MV-4-11 (cell line): ENCODE results near the gene HJV.

ENCODE experiments used
- DNase-seq: peaks from one replicate; lab custom pipeline; 2025; lab: John Stamatoyannopoulos, UW

HJV gene

GRCh38 chr1:145993618-145994390 is 27.7 kb downstream of the HJV start:
- no peak for DNase-seq

- DNase-seq, result no peak
These were observed 28.4 kb downstream of the HJV start for GRCh38 chr1:145992958-145993617.

DNA sequence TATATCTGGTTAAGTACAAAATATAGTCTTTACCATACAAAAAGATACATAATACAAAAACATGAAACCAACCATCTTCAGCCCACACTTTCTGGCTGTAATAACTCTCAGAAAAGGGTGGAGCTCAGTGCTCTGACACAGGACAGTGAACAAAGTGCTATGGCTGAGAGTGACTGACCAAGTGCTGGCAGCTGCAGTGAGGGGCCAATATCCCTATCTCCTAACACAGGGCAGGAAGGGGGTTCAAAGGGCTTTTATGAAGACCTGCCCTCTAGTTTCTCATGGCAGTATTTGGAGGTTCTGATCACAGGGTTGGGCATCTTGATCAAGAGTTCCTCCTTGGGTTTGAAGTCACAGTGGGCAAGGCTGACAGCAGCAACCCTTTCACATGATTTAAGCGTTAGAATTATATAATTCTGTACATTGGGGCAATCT is 29.0 kb downstream of the HJV start:
- no peak for DNase-seq

- peak; percentile 32 for DNase-seq
These were observed 29.7 kb downstream of the HJV start for GRCh38 chr1:145991735-145992412.

- DNase-seq, result no peak
These were observed 31.2 kb downstream of the HJV start for GRCh38 chr1:145990249-145990855.

DNA sequence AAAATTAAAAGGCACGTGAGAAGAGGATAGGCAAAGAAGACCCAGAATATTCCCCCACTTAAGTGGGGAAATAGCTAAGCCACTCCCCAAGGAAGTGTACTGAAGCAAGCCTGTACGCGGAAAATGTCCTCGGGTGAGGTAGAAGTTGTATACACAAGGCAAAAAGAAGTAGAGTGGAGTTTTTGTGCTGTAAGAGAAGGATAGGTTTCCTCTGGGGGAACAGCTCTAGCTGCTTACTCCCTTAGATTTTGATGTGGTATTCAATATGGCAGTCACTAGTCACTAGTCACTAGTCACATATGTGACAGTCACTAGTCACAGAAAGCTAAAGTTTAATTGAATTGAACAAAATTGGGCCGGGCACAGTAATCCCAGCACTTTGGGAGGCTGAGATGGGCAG is 32.8 kb downstream of the HJV start:
- no peak for DNase-seq

- no peak for DNase-seq
These were observed 33.6 kb downstream of the HJV start for GRCh38 chr1:145987926-145988325.

GRCh38 chr1:145986551-145986950 is 35.0 kb downstream of the HJV start:
- DNase-seq, result no peak

GRCh38 chr1:145985502-145986439 is 35.8 kb downstream of the HJV start:
- peak; percentile 90 for DNase-seq

DNA sequence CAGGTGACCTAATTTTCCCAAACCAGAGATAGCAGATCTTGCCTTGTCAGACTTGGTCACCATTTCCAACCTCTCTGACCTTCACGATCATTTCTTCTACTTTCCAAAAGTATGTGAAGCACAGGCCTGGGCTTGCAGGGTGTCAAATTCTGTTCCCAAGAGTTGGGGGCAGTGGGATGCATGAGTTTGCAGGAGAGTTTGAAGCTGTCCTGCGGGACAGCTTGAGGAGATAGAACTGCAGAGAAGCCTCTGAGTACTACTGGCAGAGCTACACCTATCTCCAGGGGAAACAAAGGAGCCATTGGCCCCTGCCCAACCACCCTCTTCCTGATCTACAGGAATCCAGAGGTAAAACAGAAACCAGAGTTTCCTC is 36.4 kb downstream of the HJV start:
- no peak for DNase-seq

GRCh38 chr1:145983960-145984830 is 37.3 kb downstream of the HJV start:
- no peak for DNase-seq

DNA sequence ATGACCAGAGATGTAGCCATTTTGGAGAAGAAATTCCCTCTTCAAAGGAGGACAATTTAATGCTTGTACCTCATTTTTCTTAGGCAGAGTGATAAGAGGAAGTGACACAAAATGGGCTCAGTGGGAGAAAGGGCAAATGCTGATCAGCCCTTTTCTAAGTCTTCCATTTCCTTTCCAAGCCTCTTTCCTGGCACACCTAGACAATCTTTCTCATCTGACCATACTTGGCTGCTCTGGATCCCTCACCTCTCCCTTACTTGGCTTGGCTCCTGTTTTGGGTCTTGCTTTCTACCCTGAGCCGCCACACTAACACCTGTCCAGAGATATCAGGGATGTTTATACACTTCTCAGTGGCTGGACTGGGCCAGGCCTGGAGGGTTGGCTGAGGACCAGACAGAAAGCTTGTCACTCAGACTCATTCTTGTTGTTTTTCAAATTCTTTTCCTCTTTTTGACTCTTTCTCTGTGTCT is 38.3 kb downstream of the HJV start:
- DNase-seq, result peak; percentile 31

- no peak for DNase-seq
These were observed 39.4 kb downstream of the HJV start for GRCh38 chr1:145982010-145982723.

DNA sequence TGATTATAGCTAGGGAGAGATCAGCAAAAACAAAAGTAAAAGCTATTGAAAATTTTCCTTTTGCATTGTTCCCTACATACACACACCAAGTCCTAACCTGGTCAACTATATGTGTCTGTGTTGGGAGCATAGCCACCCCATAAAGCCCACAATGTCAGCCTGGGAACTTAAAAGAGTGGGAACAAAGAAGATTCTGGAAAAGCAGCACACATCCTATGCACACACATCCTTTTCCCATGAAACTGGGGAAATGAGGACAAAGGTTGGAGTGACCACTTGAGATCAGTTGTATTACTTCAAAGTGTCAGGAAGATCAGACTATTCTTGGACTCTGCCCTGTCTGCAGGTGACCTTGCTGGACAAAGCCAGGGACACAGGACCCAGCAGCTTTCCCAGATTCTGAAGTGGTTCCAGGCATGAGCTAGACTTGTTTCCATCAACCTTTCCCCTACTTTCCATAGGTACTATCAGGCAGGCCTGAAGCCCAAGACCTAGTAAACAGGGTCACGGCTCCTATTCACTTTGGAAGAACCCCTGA is 41.0 kb downstream of the HJV start:
- DNase-seq, result no peak

DNA sequence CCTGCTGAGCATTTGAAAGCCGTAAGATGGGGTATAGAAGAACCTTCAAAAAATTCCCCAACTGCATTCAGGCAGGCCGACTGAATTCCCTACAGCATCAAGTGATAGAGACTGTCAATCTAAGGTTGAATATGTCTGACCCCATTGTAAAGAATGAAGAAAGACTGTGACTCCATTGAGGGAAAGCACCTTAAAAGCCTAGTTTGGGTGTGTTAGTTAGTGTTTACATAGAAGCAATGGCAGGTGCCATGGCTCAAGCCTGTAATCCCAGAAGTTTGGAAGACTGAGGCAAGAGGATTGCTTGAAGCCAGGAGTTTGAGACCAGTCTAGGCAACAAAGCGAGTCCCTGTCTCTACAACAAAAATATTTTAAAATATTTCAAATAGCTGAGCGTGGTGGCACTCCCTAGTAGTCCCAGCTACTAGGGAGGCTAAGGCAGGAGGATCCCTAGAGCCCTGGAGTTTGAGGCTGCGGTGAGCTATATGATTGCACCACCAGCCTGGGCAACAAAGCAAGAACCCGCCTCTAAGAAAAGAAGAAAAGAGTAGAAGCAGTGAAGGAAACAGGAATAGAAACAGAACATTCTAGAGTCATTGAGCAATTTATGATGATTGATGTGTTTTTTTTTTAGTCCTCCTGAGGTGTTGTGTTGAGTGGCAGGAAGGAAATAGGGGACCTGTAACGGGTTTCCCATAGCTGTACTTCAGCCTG is 41.6 kb downstream of the HJV start:
- DNase-seq, result peak; percentile 96

DNA sequence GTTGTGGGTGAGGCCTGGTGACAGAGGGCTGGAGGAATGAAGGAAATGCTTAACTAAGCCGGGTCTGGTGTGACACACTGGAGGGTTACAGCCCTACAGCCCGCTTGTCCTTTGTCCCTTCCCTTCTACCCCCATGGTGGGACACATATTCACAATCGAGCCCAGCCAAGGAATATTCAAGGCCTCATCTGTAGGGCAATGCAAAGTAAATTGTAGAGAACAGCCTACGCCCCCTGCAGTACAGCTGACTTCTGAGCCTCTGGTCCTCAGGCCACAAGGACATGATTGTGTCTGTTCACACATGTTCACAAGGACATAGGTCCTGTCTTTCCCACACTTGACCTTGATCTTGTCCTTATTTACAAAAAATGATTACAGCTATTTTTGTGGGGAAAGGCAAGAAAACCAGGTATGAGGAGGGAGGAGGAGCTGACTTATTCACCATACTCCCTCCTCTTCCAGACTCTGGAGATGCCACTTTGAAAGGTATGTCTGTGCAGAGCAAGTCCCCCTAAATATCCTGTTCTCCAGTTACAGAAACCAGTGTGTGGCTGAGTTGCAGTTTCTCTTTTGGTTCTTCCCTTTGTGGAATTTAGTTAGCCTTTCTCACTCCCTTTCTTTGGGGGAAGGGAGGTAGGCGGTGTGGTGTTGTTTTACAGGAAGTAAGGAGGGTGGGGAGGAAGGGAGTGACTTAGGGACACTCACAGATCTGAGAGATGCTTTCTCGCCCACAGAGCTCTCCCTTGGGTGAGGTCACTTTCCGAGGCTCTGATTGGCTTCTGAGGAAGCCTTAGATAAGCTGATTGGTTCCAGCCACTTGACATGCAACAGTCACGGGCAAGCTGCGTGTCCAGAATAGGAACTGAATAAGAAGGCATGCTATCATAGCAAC is 42.4 kb downstream of the HJV start:
- DNase-seq, result peak; percentile 100

DNA sequence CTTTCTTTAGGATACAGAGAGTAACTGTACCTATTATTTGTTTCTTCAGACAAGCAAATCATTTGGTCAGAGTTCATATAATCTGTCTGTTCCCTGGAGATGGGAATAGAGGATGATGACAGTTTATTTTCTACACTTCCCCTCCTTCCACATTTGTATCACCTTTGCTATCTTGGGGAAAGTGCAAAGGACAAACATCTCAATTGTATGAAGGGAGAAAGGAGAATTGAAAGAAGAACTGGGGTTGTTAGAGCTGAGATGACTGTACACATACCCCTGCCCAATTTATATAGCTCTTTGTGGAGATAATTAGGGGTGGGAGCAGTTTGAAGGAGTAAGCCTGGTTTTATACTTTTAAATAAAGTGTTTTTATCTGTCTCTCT is 43.1 kb downstream of the HJV start:
- peak; percentile 36 for DNase-seq
